ENCODE measurements around the gene LYSMD3.
"Not testable (repeated sequence)": the region's sequence is repeated elsewhere in the genome, so short reads cannot be mapped to it uniquely, and the experiment has no call there.

The LYSMD3 gene

DNA sequence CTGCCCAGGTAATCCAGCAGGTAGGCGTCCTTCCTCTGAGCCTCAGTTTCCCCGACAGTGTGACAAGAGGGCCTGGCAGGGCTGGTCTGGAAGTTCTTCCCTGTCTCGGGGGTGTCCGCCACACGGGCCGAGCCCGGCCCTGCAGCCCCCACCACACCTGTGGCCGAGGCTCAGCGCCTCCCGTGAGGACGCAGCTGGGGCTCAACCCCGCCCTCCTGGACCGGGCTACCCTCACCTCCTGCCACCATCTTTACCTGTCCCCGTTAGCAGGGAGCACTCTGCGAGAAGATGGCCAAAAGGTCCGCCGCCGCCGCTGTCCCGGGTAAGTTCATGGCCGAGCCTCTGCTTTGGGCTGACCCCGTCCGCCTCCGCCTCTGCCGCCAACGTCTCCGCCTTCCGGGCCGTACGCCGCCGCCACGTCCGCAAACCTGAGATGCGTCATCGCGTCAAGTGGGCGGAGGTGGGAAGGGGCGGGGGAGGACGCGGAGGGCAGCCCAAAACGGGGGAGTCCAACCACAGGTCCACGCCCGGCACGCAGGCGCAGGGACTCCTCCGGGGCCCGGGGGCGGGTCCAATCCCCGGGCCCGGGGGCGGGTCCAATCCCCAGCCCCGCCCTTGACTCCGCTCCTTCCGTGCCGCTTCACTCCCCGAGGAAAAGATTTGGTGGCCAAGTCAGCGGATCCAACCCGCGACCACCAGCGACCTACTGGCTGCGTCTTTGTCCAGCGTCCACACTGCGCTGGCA, at the start of gene LYSMD3:
TSS of gene LYSMD3 (minus strand) at position 391 of the 745 bp plus-strand sequence. CDS start 4,295 bp downstream, outside the sequence.
- intact Hi-C loops (cut with micrococcal nuclease) = loop anchor here (1.0 to 10.0 kb wide), 3 partner anchors 55 to 1645 kb away; partner anchors contain the start of genes CETN3, MBLAC2, MEF2C and POLR3G
- H3K27me3 Mint-ChIP-seq = peaks cover 8% of the 10 kb centered on the region
- no peaks in the 10 kb centered on the region for H3K9me3 Mint-ChIP-seq
- H3K4me3 Mint-ChIP-seq = peak within 1 kb of the TSS; percentile 95
- H3K4me1 Mint-ChIP-seq (ENCODE audit: low read depth) = peaks cover 31% of the 10 kb centered on the region
- peaks cover 35% of the 10 kb centered on the region for H3K36me3 Mint-ChIP-seq (ENCODE audit: low read depth)
- H3K27ac Mint-ChIP-seq = peak within 1 kb of the TSS; percentile 95

DNA sequence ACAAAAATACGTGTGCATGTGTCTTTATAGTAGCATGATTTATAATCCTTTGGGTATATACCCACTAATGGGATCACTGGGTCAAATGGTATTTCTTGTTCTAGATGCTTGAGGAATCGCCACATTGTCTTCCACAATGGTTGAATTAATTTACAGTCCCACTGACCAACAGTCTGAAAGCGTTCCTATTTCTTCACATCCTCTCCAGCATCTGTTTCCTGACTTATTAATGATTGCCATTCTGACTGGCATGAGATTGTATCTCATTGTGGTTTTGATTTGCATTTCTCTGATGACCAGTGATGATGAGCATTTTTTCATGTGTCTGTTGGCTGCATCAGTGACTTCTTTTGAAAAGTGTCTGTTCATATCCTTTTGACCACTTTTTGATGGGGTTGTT, 47.2 kb upstream of the LYSMD3 start:
- intact Hi-C loops (cut with micrococcal nuclease); H3K36me3 Mint-ChIP-seq (ENCODE audit: low read depth); H3K27me3 Mint-ChIP-seq; H3K4me1 Mint-ChIP-seq (ENCODE audit: low read depth); H3K27ac Mint-ChIP-seq; H3K4me3 Mint-ChIP-seq: not testable (repeated sequence)
- peaks cover 34% of the 10 kb centered on the region for H3K9me3 Mint-ChIP-seq

DNA sequence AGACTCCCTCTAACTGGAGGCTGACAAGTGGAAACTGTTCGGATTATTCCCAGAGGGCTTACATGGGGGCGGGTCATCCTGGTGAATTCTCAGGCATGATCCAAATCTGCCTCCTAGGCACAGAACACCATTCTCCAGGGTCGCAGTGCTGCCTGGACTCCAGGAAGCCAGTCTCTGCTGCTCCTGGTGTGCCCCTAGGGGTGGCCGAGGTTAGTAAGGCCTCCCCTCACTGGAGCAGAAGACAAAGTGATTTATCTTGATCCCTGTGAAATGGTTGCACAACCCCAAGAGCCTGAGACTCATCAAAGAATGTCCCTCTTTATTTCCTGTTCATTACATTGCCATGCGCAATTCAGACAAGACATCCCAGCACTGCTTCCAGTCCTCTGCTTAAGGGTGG, 46.3 kb upstream of the LYSMD3 start:
- Mint-ChIP-seq H3K4me1 (ENCODE audit: low read depth) (no peaks in the 10 kb centered on the region), H3K4me3 (no peak overlapping the region), H3K9me3 (peaks cover 28% of the 10 kb centered on the region), H3K36me3 (ENCODE audit: low read depth) (no peaks in the 10 kb centered on the region), H3K27me3 (no peaks in the 10 kb centered on the region), H3K27ac (no peak overlapping the region)
- intact Hi-C loops (cut with micrococcal nuclease) = no loop called here

DNA sequence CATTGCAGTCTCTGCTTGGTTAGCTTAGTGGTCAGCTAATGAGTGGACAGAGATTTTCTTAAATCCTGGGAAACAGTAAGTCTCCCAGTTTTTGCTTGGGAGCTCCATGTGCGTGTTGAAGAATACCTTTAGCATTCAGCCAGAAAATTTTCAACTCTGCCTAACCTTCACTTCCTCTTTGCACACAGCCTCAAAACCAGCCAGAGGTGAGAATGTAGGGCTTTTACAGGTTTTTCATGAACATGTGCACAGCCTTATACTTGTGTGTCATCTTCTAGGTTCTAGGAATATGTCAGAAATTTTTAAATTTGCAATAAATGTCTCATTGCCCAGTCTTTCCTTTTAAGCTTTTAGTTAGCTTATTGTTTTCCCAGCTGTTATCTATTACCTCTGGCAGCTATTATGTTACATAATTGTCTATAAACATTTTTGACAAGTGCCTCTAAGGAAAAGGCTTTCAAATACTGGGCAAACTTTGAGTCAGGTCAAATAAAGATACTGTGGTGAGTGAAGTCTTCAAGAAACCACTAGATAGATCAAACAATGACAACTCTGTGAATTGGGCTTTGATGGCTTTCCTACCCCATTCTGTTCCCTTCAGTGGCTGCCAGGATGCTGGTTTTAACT, 41.9 kb upstream of the LYSMD3 start:
- intact Hi-C loops (cut with micrococcal nuclease) = no loop called here
- Mint-ChIP-seq H3K4me3 (no peak overlapping the region), H3K36me3 (ENCODE audit: low read depth) (no peaks in the 10 kb centered on the region), H3K9me3 (peaks cover 8% of the 10 kb centered on the region), H3K27me3 (peaks cover 2% of the 10 kb centered on the region), H3K4me1 (ENCODE audit: low read depth) (no peaks in the 10 kb centered on the region), H3K27ac (no peak overlapping the region)

DNA sequence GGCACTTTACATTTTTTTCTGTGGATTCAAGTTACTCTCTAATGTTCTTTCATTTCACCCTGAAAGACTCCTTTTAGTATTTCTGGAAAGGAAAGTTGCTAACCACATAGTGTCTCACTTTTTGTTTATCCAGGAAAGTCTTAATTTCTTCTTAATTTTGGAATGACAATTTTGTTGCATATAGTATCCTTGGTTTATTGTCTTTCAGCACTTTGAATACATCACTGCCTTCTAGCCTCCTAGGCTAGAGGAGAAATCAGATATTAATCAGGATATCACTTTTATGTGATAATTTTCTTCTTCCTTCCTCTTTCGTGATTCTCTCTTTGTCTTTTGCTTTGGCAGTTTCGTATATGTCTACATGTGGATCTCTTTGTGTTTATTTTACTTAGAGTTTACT, 40.6 kb upstream of the LYSMD3 start:
- Mint-ChIP-seq H3K27ac (no peak overlapping the region), H3K4me3 (no peak overlapping the region), H3K27me3 (peaks cover 2% of the 10 kb centered on the region), H3K9me3 (peaks cover 8% of the 10 kb centered on the region), H3K4me1 (ENCODE audit: low read depth) (no peaks in the 10 kb centered on the region), H3K36me3 (ENCODE audit: low read depth) (no peaks in the 10 kb centered on the region)
- intact Hi-C loops (cut with micrococcal nuclease) = no loop called here

DNA sequence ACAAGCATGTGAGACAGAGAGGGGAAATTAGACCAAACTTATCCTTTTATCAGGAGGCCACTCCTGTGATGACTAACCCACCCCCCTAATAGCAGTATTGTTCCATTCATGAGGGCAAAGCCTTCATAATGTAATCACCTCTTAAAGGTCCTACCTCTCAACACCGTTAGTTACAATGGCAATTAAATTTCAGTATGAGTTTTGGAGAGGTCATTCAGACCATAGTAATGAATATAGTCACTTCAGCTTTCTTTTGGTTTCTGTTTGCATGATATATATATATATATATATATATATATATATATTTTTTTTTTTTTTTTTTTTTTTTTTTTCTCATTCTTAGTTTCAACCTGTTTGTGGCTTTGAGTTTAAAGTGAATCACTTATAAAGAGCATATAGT, 39.7 kb upstream of the LYSMD3 start:
- H3K27ac Mint-ChIP-seq = no peak overlapping the region
- no peaks in the 10 kb centered on the region for H3K36me3 Mint-ChIP-seq (ENCODE audit: low read depth)
- H3K9me3 Mint-ChIP-seq = peaks cover 8% of the 10 kb centered on the region
- H3K27me3 Mint-ChIP-seq = peaks cover 6% of the 10 kb centered on the region
- H3K4me3 Mint-ChIP-seq = no peak overlapping the region
- intact Hi-C loops (cut with micrococcal nuclease) = no loop called here
- H3K4me1 Mint-ChIP-seq (ENCODE audit: low read depth) = no peaks in the 10 kb centered on the region

DNA sequence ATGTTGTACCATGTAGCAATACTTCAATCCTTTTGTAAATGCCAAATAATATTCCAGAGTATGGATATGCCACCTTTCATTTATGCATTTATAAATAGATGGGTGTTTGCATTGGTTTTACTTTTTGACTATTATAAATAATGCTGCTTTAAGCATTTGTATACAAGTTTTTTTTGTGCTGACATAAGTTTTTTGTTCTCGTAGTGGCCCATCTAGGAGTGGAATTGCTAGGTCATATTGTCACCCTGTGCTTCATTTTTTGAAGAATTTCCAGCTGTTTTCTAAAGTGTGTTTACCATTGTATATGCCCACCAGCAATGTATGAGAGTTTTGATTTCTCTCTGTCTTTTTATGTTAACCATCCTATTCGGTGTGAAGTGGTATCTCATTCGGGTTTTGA, 36.1 kb upstream of the LYSMD3 start:
- Mint-ChIP-seq H3K4me1 (ENCODE audit: low read depth) (no peaks in the 10 kb centered on the region), H3K4me3 (no peak overlapping the region), H3K9me3 (peaks cover 7% of the 10 kb centered on the region), H3K27me3 (peaks cover 15% of the 10 kb centered on the region), H3K36me3 (ENCODE audit: low read depth) (no peaks in the 10 kb centered on the region), H3K27ac (no peak overlapping the region)
- intact Hi-C loops (cut with micrococcal nuclease) = no loop called here

DNA sequence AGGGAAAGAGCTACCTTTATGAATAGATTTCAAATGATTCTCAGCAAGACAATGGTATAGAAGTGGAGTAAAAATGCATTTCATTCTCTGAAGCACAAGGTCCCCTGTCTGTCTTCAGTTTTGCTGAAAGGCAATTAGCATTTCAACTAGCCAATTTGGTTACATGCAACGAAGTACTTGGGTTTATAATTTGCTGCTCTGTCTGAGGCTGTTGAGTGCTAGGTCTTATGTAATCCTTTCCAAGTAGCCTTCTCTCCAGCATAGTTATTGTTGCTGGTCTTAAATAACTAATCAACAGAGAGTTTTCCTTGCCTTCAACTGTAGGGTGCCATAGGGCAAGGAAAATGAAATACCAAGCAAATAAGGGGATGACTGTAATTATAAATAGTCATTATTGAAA, 33.7 kb upstream of the LYSMD3 start:
- no peak overlapping the region for H3K27ac Mint-ChIP-seq
- no peaks in the 10 kb centered on the region for H3K36me3 Mint-ChIP-seq (ENCODE audit: low read depth)
- H3K27me3 Mint-ChIP-seq = peaks cover 32% of the 10 kb centered on the region

DNA sequence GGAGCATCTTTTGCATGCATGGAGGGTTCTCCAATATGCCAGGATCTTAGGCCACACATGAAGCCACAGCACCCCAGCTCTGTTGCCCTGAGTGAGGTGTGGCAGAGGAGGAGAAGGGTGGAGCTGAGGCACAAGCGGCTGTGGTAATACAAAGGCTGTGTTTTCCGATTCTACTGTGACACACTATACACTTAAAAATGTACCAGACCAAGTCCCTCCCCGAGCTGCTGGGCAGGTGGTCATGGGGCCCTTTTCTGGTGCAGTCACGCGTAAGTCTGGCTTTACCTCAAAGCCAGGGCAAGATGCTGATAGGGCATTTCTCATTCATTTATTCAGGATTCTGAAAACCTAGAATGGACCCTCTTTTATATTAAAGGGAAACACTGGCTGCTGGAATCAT, 33.0 kb upstream of the LYSMD3 start:
- Mint-ChIP-seq H3K9me3 (no peaks in the 10 kb centered on the region), H3K4me1 (ENCODE audit: low read depth) (peaks cover 13% of the 10 kb centered on the region), H3K27ac (no peak overlapping the region), H3K27me3 (peaks cover 39% of the 10 kb centered on the region), H3K4me3 (no peak overlapping the region), H3K36me3 (ENCODE audit: low read depth) (no peaks in the 10 kb centered on the region)
- intact Hi-C loops (cut with micrococcal nuclease) = no loop called here

More for the DNA sequence above, 33.7 kb upstream of the LYSMD3 start:
- Mint-ChIP-seq H3K4me1 (ENCODE audit: low read depth) (peaks cover 11% of the 10 kb centered on the region), H3K4me3 (no peak overlapping the region), H3K9me3 (no peaks in the 10 kb centered on the region)
- intact Hi-C loops (cut with micrococcal nuclease) = no loop called here

DNA sequence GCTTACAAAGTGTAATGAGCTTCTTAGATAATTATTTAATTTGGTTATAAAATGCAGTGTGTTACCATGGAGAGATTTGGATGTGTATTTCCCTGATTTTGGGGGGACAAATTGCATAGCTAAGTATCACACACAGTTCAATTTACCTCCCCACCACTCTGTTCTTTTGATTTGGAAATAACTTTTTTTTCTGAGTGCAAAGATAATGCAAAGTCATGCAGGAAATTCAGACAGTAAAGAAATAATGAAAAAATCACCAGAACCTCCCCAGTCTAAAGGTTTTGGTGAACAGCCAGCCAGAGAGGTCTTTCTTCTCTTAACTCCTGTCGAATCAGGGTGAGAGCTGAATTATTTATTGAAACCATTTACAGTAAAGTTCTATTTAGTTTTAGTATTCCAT, 32.4 kb upstream of the LYSMD3 start:
- peaks cover 43% of the 10 kb centered on the region for H3K27me3 Mint-ChIP-seq
- H3K9me3 Mint-ChIP-seq = no peaks in the 10 kb centered on the region
- H3K36me3 Mint-ChIP-seq (ENCODE audit: low read depth) = no peaks in the 10 kb centered on the region
- no peak overlapping the region for H3K27ac Mint-ChIP-seq
- intact Hi-C loops (cut with micrococcal nuclease) = no loop called here
- peaks cover 13% of the 10 kb centered on the region for H3K4me1 Mint-ChIP-seq (ENCODE audit: low read depth)
- H3K4me3 Mint-ChIP-seq = no peak overlapping the region

DNA sequence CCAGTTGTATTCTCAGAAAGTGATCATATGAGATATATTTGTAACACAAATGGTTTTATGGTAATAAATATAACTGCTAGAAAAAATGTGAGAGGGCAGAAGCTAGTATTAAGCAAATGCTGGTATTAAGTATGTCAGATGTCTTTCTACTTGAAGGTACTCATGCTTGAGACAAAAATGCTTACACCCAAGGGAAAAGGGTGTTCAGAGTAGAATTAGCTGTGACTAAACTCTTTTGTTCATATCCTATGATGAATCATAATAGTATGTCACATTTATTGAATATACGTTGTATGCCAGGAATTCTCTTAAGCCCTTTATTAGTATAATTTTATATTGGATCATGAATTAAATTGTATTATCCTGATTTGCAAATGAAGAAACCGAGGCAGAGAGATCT, 31.4 kb upstream of the LYSMD3 start:
- H3K27me3 Mint-ChIP-seq = peaks cover 52% of the 10 kb centered on the region
- no peak overlapping the region for H3K4me3 Mint-ChIP-seq
- no peak overlapping the region for H3K27ac Mint-ChIP-seq
- H3K9me3 Mint-ChIP-seq = no peaks in the 10 kb centered on the region
- no peaks in the 10 kb centered on the region for H3K36me3 Mint-ChIP-seq (ENCODE audit: low read depth)
- peaks cover 13% of the 10 kb centered on the region for H3K4me1 Mint-ChIP-seq (ENCODE audit: low read depth)
- intact Hi-C loops (cut with micrococcal nuclease) = no loop called here

DNA sequence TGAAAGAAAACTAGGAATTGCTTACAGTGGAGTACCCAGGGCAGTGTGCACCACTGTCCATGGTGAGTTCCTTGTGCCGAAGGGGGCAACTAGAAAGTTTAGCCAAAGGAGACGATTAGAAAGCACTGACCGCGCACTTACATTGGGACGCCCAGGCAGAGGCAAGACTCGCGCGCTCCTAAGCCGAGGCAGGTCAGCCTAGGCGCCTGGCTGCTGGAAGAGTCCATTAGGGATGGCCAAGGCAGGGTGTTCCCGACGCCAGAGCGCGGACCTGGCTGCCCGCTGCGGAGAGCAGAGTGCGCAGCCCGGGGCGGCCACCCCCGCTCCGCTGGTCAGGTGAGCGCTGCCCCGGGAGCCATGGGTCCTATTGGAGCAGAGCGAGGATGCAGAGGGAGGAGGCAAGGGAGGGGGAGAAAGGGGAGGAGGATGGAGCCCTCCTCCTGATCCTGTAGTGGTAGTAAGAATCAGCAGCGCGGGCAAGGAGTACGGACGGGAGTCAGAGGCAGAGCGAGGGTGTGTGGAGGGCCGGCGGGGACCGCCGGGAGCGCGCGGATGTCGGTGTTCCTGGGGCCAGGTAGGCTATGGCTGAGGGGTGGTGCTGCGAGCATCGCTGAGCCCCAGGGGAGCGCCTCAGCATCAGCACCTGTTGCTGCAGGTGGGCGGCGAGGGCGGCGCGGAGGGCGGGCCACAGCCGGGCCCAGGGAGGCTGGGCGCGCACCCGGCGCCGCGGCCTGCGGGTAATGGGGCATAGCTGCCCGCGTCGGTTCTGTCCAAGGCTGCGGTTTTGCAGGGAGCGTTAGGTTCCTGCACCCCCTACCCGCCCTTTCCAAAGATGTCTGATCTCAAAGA, 29.2 kb upstream of the LYSMD3 start, which contains the start of gene ADGRV1:
TSS of gene ADGRV1 (plus strand) at position 454 of the 849 bp plus-strand sequence. CDS start at position 553, 99 bp downstream.
- Mint-ChIP-seq H3K27ac (no peak within 1 kb of the TSS), H3K4me3 (peak within 1 kb of the TSS; percentile 68), H3K9me3 (no peaks in the 10 kb centered on the region), H3K4me1 (ENCODE audit: low read depth) (peaks cover 13% of the 10 kb centered on the region), H3K27me3 (peaks cover 68% of the 10 kb centered on the region), H3K36me3 (ENCODE audit: low read depth) (no peaks in the 10 kb centered on the region)
- intact Hi-C loops (cut with micrococcal nuclease) = no loop called here

DNA sequence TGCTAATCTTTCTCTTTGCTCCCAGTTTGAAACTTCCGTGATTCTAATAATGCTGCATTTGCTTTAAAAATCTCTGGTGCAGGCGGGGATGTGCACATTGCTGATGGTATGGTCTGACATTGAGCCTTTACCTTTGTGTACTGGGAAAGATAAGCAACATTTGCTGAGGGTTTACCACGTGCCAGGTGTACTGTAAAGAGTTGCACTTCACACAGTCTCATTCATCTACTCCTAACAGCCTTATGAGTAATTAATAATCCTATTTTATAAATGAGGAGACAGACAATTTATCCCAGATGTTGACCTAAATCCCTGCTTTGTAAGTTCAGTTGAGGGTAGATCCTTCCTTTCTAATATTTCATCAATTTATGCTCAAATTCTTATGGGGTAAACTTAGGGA, 28.5 kb upstream of the LYSMD3 start:
- no peaks in the 10 kb centered on the region for H3K36me3 Mint-ChIP-seq (ENCODE audit: low read depth)
- H3K9me3 Mint-ChIP-seq = no peaks in the 10 kb centered on the region
- H3K27me3 Mint-ChIP-seq = peaks cover 73% of the 10 kb centered on the region
- no peak overlapping the region for H3K27ac Mint-ChIP-seq
- no peak overlapping the region for H3K4me3 Mint-ChIP-seq
- peaks cover 13% of the 10 kb centered on the region for H3K4me1 Mint-ChIP-seq (ENCODE audit: low read depth)
- intact Hi-C loops (cut with micrococcal nuclease) = no loop called here

DNA sequence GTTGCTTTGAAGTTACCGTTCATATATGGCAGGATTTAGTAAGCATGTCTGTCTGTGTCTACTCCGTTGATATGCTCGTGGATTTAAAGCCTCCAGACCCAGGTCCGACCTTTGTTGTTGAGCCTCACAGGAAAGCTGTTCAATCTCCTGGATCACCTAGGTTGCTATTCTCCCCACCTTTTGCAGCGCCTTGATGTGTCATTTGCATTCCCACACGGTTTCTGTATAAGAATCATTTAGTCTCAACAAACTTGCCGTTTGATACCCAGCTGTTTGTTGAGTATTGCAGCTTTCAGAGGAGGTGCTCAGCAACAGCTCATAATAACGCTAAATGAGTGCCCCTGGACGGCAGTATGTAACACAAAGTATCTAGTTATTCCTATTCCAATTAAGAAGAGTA, 28.0 kb upstream of the LYSMD3 start:
- no peak overlapping the region for H3K27ac Mint-ChIP-seq
- H3K36me3 Mint-ChIP-seq (ENCODE audit: low read depth) = no peaks in the 10 kb centered on the region
- H3K4me1 Mint-ChIP-seq (ENCODE audit: low read depth) = peaks cover 13% of the 10 kb centered on the region
- intact Hi-C loops (cut with micrococcal nuclease) = no loop called here
- H3K9me3 Mint-ChIP-seq = no peaks in the 10 kb centered on the region
- no peak overlapping the region for H3K4me3 Mint-ChIP-seq
- H3K27me3 Mint-ChIP-seq = peaks cover 78% of the 10 kb centered on the region

All from dendritic cell treated with granulocyte-macrophage colony-stimulating factor and Interleukin-4, amounts not matched to agents 40 ng/mL and 50 ng/mL, for 4 days (primary cell).